ENCODE data around the gene E2F7. TPM values are rescaled to one million over a fixed set of nuclear protein-coding genes. Genes with fewer than 3 reads are reported as not detected.
"Not testable (repeated sequence)": the region's sequence is repeated elsewhere in the genome, so short reads cannot be mapped to it uniquely, and the experiment has no call there.

The E2F7 gene, protein sequence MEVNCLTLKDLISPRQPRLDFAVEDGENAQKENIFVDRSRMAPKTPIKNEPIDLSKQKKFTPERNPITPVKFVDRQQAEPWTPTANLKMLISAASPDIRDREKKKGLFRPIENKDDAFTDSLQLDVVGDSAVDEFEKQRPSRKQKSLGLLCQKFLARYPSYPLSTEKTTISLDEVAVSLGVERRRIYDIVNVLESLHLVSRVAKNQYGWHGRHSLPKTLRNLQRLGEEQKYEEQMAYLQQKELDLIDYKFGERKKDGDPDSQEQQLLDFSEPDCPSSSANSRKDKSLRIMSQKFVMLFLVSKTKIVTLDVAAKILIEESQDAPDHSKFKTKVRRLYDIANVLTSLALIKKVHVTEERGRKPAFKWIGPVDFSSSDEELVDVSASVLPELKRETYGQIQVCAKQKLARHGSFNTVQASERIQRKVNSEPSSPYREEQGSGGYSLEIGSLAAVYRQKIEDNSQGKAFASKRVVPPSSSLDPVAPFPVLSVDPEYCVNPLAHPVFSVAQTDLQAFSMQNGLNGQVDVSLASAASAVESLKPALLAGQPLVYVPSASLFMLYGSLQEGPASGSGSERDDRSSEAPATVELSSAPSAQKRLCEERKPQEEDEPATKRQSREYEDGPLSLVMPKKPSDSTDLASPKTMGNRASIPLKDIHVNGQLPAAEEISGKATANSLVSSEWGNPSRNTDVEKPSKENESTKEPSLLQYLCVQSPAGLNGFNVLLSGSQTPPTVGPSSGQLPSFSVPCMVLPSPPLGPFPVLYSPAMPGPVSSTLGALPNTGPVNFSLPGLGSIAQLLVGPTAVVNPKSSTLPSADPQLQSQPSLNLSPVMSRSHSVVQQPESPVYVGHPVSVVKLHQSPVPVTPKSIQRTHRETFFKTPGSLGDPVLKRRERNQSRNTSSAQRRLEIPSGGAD
- total RNA-seq = 1 to 10 TPM; 7.2 to 7.9 TPM

DNA sequence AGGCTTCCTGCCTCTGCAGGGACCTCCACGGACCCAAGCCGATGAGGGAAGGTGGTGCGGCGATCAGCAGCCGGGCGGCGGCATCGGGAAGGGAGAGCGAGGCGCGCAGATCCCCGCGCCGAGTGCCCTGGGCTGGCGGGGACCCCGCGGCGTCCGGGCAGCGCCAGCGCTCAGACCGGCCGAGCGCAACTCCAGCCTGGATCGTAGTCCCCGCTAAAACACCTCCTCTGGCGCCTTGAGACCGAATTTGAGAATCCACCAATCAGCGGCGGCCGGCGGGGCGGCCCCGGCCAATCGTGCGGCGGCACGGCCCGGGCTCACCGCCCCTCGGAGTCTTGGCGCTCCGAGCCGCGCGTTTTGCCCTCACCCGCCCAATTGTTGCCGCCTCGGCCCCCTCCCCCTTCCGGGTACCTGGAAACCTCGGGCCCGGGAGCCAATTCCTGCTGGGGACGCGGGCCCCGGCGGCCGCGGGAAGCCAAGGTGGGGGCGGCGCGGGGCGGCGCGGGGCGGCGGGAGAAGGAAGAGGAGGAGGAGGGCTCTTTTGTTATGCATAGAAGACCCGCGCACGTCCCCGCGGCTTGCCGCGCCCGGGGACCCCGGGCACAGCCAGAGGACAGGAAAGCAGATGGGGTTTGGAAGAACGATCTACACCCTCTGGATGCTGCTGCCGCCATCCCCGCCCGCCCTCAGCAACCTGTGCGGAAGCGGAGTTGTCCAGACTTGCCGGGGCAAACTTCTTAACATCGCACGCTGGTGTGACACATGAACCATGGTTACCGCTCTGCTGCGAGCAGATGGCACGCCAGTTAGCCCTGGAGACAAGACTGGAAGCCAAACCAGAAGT is at the start of gene E2F7:
E2F7 (minus strand) TSS at position 209 of the 844 bp plus-strand sequence. CDS start 934 bp downstream, outside the sequence.
- CTCF ChIA-PET = no interaction called here
- POLR2A ChIA-PET = no interaction called here

DNA sequence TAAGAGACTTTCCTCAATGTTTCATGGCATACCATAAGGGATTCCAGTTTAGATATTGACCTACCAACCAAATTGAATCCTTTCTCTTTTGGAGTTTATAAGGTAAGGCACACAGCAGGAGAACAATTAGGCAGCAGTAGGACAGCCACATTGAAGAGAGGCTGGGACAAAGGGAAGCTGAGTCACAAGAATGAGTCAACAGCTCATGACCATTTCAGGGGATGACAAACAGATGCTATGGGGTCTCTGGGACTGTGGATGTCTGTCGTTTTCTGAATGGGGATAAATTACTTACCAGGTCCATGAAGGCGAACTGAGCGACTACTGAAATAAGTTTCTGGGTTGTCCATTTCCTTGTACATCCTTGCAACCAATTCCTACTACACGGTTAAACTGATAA is 48.6 kb upstream of the E2F7 start:
- ChIA-PET CTCF (no interaction called here), POLR2A (no interaction called here)

DNA sequence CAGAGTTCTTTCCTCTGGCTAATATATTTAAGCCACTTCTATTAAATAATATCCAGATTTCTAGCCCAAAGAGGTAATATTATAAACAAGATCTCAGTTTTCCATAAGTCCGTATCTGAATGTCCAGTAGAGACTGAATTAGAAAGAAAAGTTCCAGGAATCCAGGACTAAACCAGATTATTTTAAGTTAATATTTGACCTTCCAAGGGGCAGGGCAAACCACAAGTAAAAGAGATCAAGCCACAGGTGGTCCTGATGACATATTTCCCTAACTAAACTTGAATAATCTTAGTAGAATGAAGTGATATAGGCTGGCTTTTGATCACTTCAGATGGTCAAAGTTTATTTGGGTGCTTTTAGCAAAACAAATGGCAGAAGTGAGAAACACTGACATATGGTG is 43.3 kb upstream of the E2F7 start:
- ChIA-PET POLR2A (no interaction called here), CTCF (no interaction called here)

DNA sequence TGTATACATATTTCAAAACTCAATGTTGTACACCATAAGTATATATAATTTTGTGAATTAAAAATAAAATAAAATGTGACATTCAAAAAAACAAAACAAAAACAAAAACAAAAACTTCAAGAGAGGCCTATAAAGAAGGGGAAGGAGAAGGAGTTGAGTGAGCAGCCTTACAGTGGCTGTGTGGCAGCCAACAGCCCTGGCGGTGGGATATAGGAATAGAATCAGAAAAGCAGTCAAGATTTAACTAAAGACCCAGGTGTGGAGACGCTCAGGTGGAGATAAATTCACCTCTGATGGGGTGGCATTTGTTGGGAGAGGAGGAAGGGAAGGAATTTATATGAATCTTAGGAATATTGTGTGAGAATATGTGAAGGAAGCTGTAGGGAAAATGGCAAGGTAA is 41.8 kb upstream of the E2F7 start:
- POLR2A ChIA-PET = no interaction called here

DNA sequence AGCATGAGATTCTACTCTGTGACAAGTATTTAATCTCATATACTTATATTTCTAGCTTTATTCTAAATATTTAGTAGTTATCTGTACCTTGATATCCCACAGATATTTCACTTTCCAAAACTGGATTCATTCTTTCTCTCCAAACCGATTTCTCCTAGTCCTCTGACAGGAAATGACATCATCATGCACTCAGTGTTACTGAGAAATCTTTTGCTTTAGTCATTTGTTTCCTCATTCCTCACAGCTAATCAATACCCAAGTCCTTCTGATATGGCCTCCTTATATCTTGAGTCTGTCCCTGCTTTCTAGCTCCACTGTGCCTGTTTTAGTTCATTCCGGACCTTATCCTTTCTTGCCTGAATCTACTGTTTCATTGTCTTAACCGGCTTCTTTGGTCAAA is 39.4 kb upstream of the E2F7 start:
- ChIA-PET POLR2A (no interaction called here), CTCF (no interaction called here)

More for the DNA sequence above, 41.8 kb upstream of the E2F7 start:
- CTCF ChIA-PET = no interaction called here

DNA sequence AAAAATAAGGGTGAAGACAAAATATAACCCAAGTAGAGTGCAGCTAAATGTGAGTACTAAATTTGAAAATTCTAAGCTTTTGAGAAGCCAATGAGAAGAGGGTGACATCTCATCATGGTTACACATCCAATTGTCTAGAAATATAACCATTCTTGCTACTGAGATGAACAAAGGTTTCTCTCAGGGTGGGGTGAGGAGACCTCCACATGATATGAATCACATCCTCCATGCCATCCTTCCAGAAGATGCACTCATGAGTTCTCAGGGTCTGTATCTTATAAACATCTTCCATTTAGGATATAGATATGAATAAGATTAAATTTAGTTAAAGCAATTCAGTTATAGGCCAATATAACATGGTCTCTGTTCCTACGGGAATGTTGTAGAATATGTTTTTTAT is 38.9 kb upstream of the E2F7 start:
- ChIA-PET POLR2A (no interaction called here), CTCF (no interaction called here)

DNA sequence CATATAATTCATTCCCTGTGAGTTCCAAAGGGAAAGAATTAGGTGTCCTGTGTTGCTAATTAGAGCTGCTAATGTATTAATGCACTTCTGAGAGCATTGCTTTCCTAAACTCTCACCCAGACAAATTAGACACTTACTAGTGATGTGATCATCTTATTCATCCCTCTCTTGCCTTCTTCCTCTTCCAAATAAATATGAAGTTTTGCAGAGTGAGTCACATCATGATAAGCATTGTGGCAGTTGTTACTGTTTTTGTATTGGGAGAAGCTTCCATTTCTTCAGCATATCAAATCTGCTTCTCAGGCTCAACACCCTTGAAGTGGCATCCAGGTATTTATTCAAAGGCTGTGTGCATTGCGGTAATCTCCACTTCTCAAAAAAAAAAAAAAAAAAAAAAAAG is 37.3 kb upstream of the E2F7 start:
- POLR2A ChIA-PET = no interaction called here
- CTCF ChIA-PET = no interaction called here

DNA sequence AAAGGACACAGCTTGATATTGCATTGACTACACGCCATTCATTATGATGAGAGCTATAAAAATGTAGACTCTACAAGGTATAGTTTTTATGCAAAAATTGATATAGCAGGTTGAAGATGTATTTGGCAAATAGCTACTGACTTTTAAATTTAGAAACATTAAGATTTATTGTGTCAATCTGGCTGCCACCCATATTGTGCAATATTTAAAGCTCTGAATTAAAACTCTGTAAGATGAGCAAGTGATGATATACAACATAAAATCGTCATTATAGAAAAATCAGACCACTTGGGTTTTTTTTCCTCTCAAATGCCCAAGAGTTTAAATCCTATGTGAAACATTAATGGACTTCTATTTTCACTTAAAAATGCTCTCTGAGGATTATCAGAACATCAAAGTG is 36.8 kb upstream of the E2F7 start:
- POLR2A ChIA-PET = no interaction called here
- CTCF ChIA-PET = no interaction called here

DNA sequence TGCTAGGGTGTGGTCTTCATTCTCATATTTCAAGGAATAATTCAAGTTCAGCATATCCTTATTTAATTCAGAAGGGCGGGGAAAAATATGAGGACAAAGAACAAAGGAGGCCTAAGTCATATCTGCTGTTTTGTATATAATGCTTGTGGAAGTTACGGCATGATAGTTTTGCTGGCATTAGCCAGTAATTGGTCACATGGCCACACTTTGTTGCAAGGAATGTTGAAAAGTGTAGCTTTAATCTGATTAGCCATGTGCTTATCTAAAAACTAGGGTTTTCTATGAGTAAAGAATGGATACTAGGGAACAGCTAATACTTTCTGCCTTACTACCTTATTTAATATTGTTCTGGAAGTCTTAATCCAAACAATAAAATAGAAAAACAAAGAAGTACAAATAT is 34.4 kb upstream of the E2F7 start:
- POLR2A ChIA-PET = no interaction called here
- CTCF ChIA-PET = no interaction called here

DNA sequence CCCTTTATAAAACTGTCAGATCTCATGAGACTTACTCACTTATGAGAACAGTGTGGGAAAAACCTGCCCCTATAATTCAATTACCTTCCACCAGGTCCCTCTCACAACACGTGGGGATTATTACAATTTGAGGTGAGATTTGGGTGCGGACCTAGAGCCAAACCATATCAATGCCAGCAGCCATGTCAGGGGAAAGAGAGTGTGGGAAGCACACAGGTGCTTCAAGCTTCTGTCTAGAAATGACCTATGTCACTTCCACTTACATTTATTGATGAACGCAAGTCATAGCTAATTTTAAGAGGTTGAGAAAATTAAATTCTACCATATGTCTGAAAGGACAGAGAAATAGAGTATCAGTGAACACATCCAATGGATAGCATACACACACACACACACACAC is 32.5 kb upstream of the E2F7 start:
- POLR2A ChIA-PET = no interaction called here
- CTCF ChIA-PET = no interaction called here

DNA sequence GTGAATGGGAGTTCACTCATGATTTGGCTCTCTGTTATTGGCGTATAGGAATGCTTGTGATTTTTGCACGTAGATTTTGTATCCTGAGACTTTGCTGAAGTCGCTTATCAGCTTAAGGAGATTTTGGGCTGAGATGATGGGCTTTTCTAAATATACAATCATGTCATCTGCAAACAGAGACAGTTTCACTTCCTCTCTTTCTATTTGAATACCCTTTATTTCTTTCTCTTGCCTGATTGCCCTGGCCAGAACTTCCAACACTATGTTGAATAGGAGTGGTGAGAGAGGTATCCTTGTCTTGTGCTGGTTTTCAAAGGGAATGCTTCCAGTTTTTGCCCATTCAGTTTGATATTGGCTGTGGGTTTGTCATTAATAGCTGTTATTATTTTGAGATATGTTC is 26.9 kb upstream of the E2F7 start:
- POLR2A ChIA-PET, CTCF ChIA-PET: not testable (repeated sequence)

DNA sequence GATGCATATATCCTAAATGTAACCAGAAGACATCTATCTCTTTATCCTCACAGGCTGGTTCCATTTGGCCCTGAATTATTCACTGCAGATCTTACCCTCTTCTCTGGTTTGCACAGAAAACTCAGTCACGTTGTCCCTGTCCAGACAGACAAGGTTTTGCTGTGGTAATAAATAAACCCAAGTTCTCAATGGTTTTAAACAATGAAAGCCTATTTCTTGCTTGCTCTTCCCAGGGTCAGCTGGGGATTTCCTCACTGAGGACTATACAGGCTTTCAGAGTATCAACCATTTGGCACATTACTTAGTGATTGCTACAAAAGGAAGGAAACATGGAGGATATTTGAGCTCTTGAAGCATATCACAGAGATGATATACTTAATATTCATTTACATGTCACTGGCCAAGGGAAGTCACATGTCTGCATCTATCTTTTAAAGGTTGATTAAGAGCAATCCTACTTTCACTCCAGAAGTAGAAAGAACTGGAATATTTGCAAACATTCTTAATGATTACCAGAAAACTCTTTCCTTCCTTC is 24.4 kb upstream of the E2F7 start:
- ChIA-PET CTCF (no interaction called here), POLR2A (no interaction called here)

DNA sequence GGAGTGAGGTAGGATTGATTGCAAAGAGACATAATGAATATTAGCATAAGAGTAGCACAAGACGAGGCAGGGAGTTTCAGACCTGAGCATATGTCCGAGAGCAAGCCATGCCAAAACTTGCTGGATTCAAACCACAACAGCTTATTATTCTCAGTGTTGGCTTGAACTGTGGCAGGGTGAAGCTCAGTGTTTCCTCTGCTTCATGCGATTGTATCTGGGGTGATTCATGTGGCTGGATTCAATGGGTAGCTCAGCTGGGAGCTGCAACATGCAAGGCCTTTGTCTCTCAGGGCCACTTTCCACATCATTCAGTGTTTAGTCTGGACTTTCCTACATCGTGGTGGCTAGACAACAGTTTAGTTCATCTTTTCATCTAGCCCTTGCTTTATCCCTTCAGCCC is 22.1 kb upstream of the E2F7 start:
- CTCF ChIA-PET = no interaction called here
- POLR2A ChIA-PET = no interaction called here

DNA sequence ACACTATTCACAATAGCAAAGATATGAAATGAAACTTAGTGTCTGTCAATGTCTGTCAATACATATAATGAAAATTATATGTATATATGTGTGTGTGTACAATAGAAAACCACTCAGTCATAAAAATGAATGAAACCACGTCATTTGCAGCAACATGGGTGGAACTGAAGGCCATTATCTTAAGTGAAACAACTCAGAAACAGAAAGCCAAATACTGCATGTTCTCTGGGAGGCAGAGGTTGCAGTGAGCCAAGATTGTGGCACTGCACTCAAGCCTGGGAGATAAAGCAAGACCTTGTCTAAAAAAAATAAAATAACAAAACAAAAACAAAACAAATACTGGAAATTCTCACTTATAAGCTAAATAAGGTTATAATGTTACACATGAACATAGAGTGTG is 16.7 kb upstream of the E2F7 start:
- ChIA-PET POLR2A (no interaction called here), CTCF (no interaction called here)

DNA sequence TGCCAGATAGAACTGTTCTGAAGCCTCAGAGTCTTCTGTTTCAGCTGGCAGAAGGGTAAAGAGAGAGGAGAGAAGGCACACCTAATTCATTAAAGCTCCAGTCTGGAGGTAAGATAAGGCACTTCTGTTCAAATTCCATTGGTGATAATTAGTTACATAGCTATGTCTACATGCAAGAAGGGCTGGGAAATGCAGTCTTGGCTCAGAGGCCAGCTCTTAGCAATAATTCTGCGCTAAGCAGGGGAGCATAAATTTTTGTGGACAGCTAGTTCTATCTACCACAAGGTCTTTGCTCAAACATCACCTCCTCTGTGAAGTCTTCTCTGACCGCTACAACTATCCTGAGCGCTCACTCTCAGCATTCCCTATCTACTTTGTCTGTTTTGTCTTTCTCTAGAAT is 14.3 kb upstream of the E2F7 start:
- ChIA-PET POLR2A (no interaction called here), CTCF (no interaction called here)

DNA sequence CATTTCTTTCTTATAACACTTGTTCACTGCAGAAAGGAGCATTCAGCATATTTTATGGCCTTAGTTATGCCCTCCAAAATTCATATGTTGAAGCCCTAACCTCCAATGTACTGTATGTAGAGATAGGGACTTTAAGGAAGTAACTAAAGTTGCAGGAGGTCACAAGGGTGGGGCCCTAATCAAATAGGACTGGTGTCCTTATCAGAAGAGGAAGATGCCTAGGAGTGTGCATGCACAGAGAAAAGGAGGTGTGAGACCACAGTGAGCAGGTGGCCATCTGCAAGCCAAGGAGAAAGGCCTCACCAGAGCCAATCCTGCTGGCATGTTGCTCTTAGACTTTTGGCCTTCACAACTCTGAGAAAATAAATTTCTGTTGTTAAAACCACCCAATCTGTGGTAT is 12.9 kb upstream of the E2F7 start:
- ChIA-PET POLR2A (no interaction called here), CTCF (no interaction called here)

DNA sequence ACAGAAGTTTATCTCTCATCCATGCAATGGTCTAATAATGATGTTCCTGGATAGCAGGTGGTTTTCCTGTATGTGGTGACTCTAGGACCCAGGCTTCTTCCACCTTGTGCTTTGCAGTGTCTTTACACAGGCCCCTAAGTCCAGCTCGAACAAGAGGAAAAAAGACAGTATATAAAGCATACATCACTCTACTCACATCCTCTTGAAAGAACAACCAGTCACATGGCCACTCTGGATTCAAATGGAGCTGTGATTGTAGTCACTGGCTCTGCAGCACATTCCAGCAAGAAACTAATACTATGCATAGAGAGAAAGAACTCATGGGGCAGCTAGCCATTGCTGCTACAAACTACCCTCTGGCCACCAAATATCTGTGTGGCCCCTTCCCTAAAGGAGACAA is 11.5 kb upstream of the E2F7 start:
- POLR2A ChIA-PET = no interaction called here
- CTCF ChIA-PET = no interaction called here

DNA sequence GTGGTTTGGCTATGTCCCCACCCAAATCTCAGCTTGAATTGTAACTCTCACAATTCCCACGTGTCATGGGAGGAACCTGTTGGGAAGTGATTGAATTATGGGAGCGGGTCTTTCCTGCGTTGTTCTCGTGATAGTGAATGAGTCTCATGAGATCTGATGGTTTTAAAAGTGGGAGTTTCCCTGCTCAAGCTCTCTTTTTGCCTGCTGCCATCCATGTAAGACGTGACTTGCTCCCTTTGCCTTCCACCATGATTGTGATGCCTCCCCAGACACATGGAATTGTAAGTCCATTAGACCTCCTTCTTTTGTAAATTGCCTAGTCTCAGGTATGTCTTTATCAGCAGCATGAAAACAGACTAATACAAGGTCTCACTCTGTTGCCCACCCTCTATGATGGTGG is 8.5 kb upstream of the E2F7 start:
- CTCF ChIA-PET, POLR2A ChIA-PET: not testable (repeated sequence)

DNA sequence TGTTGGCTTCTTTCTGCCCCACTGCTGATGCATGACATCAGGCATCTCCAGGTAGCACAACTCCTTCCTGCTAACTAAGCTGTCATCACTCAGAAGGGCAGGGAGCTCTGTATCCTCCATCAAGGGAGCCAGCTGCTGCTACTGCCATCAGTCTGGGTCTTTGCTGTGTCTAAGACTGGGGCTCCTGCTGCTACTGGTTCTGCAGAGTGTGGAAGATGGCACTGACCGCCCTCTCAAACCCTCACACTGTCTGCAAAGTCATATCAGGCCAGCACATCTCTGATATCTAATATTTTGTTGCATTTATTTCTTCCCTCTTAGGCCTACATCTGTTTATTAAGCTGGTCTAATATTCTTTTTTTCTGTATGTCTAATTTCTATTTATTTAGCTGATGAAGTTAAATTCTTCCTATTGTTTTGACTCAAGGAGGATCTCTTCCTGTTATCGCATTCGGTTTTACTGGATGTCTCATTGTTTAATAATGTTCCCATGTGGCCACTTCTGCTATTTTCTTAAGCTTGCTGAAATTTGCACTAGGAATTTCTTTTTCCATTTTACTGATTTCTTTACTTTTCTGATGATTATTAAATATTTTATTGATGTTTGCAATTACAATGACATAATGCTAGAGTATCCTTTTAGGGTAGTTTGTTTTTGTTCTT is 7.6 kb upstream of the E2F7 start:
- CTCF ChIA-PET = no interaction called here
- POLR2A ChIA-PET = no interaction called here

Measured in activated CD8-positive, alpha-beta memory T cell treated with anti-CD3 and anti-CD28 coated beads for 36 hours (primary cell).